Limb (tissue), 2 donors: ENCODE measurements around the gene SIAH3.

ENCODE experiments used
- DNase-seq, 2 donors: peaks; one replicate each; pipeline ENCODE4 v3.0.0-alpha.2; 2016; ENCODE audit errors: extremely low spot score in 2 of 2

Gene SIAH3

GRCh38 chr13:45744979-45745378 is 106.6 kb downstream of the SIAH3 start:
- no peak for DNase-seq

- no peak for DNase-seq
Observed at GRCh38 chr13:45742985-45743384, 108.6 kb downstream of the SIAH3 start.

GRCh38 chr13:45737571-45738017 is 114.0 kb downstream of the SIAH3 start:
- DNase-seq = no peak

GRCh38 chr13:45733361-45733760 is 118.2 kb downstream of the SIAH3 start:
- DNase-seq = no peak

- DNase-seq = no peak
Observed at GRCh38 chr13:45732916-45733315, 118.6 kb downstream of the SIAH3 start.

- no peak for DNase-seq
Observed at GRCh38 chr13:45731455-45731854, 120.1 kb downstream of the SIAH3 start.

GRCh38 chr13:45728759-45729158 is 122.8 kb downstream of the SIAH3 start:
- DNase-seq = no peak
